Hepatocyte (in vitro differentiated cells): ENCODE data around the gene INPP4B. TPM values are rescaled to one million over a fixed set of nuclear protein-coding genes. Genes with fewer than 3 reads are reported as not detected.

Source experiments
- DNase-seq: peaks from one replicate; pipeline ENCODE4 v3.0.0-alpha.2; 2016; ENCODE audit warnings: low spot score
- H2AFZ ChIP-seq: fragments of 200-600 bp; sonication (generic); 2 replicates; pipeline ENCODE4 v1.6.0; 2016; ENCODE audit warnings: antibody characterized with exemption, mild to moderate bottlenecking
- H3K27ac ChIP-seq: fragments of 200-600 bp; sonication (generic); 2 replicates; pipeline ENCODE4 v1.5.1; 2016; ENCODE audit warnings: mild to moderate bottlenecking
- H3K27me3 ChIP-seq: fragments of 200-600 bp; sonication (generic); 2 replicates; pipeline ENCODE4 v1.6.1; 2016
- H3K36me3 ChIP-seq: fragments of 200-600 bp; sonication (generic); replicated peaks from 2 replicates; pipeline ENCODE4 v1.5.1; 2016; ENCODE audit warnings: low read depth; ENCODE audit not compliant: insufficient read depth
- H3K4me1 ChIP-seq: fragments of 200-600 bp; sonication (generic); 2 replicates; pipeline ENCODE4 v1.5.1; 2016; ENCODE audit warnings: mild to moderate bottlenecking, moderate library complexity; ENCODE audit not compliant: insufficient read depth
- H3K4me2 ChIP-seq: fragments of 200-600 bp; sonication (generic); 2 replicates; pipeline ENCODE4 v1.6.0; 2016
- H3K4me3 ChIP-seq: fragments of 200-600 bp; sonication (generic); 2 replicates; pipeline ENCODE4 v1.5.1; 2016; ENCODE audit warnings: mild to moderate bottlenecking
- H3K79me2 ChIP-seq: fragments of 200-600 bp; sonication (generic); 2 replicates; pipeline ENCODE4 v1.6.0; 2017; ENCODE audit warnings: mild to moderate bottlenecking
- H3K9me2 ChIP-seq: fragments of 200-600 bp; sonication (generic); replicated peaks from 2 replicates; pipeline ENCODE4 v1.6.0; 2017; ENCODE audit warnings: mild to moderate bottlenecking; ENCODE audit not compliant: insufficient read depth
- H3K9me3 ChIP-seq: fragments of 200-600 bp; sonication (generic); 2 replicates; pipeline ENCODE4 v1.5.1; 2016; ENCODE audit warnings: low read depth, mild to moderate bottlenecking
- H4K20me1 ChIP-seq: fragments of 200-600 bp; sonication (generic); 2 replicates; pipeline ENCODE4 v1.6.0; 2016; ENCODE audit warnings: mild to moderate bottlenecking; ENCODE audit not compliant: insufficient read depth, poor library complexity, severe bottlenecking
- CTCF ChIP-seq: fragments of 200-600 bp; sonication (generic); IDR thresholded peaks from 2 replicates; pipeline ENCODE4 v1.5.1; 2016; ENCODE audit warnings: antibody characterized with exemption, mild to moderate bottlenecking; ENCODE audit not compliant: poor library complexity
- EZH2 ChIP-seq: fragments of 200-600 bp; sonication (generic); IDR thresholded peaks from 2 replicates; pipeline ENCODE4 v1.6.1; 2016; ENCODE audit warnings: antibody characterized with exemption, mild to moderate bottlenecking, borderline replicate concordance
- EZH2phosphoT487 ChIP-seq: fragments of 200-600 bp; sonication (generic); IDR thresholded peaks from one replicate; pipeline ENCODE4 v1.6.1; 2018; ENCODE audit warnings: antibody characterized with exemption, mild to moderate bottlenecking, low read depth, moderate library complexity; ENCODE audit not compliant: unreplicated experiment, severe bottlenecking
- WGBS: methylation state at CpG from one replicate; pipeline ENCODE4 v1.1.6; 2016; ENCODE audit warnings: low lambda C conversion rate; ENCODE audit errors: missing lambda C conversion rate; 5-methylcytosine and 5-hydroxymethylcytosine counted together
- polyA plus RNA-seq: library from polyadenylated mRNA; unstranded; fragments of >200 nt; fragmentation: Nextera tagmentation; extraction: Ambion mirVana; gene quantifications from 2 replicates; pipeline ENCODE4 v1.2.1, GENCODE V29; 2016
- total RNA-seq: library from RNA; depleted of rRNA; stranded (reverse); fragments of >200 nt; gene quantifications from 2 replicates; pipeline ENCODE4 v1.2.3, GENCODE V29; 2014

The INPP4B gene
- total and polyA plus RNA-seq, 2 experiments from 2014 or later = 4.2 to 7.1 TPM

- no peak overlapping the region for H3K4me3 ChIP-seq
- H3K27ac ChIP-seq = no peak overlapping the region
- no peak overlapping the region for H3K4me2 ChIP-seq
- H4K20me1 ChIP-seq = no peaks in the 10 kb centered on the region
- no peaks in the 10 kb centered on the region for H3K79me2 ChIP-seq
- no peaks in the 10 kb centered on the region for H3K9me3 ChIP-seq
- H3K36me3 ChIP-seq = no peaks in the 10 kb centered on the region
- no peak for TF ChIP-seq EZH2phosphoT487
- TF ChIP-seq EZH2 = no peak
- no peak for TF ChIP-seq CTCF
- H3K27me3 ChIP-seq = no peaks in the 10 kb centered on the region
- no peaks in the 10 kb centered on the region for H3K4me1 ChIP-seq
- no peak overlapping the region for H2AFZ ChIP-seq
- DNase-seq = no peak
- WGBS = 85% methylated on average over 2 of the region's 2 CpGs
- H3K9me2 ChIP-seq = no peaks in the 10 kb centered on the region
Observed at GRCh38 chr4:142449771-142450373, 396.2 kb downstream of the INPP4B start.

GRCh38 chr4:142447009-142447408 lies 399.1 kb downstream of the INPP4B start:
- Histone ChIP-seq H3K9me2 (no peaks in the 10 kb centered on the region), H3K4me2 (no peak overlapping the region), H3K27ac (no peak overlapping the region), H4K20me1 (no peaks in the 10 kb centered on the region), H3K9me3 (no peaks in the 10 kb centered on the region), H3K36me3 (no peaks in the 10 kb centered on the region), H3K4me3 (no peak overlapping the region), H3K27me3 (no peaks in the 10 kb centered on the region), H2AFZ (no peak overlapping the region), H3K79me2 (no peaks in the 10 kb centered on the region), H3K4me1 (no peaks in the 10 kb centered on the region)
- DNase-seq = no peak
- TF ChIP-seq CTCF (no peak), EZH2phosphoT487 (no peak), EZH2 (no peak)
- 80% methylated on average over 3 of the region's 3 CpGs for WGBS

GRCh38 chr4:142443469-142443868 lies 402.6 kb downstream of the INPP4B start:
- no peak overlapping the region for H3K4me3 ChIP-seq
- 98% methylated on average over 5 of the region's 5 CpGs for WGBS
- TF ChIP-seq CTCF = no peak
- TF ChIP-seq EZH2 = no peak
- no peak for TF ChIP-seq EZH2phosphoT487
- H3K9me2 ChIP-seq = no peaks in the 10 kb centered on the region
- H3K36me3 ChIP-seq = no peaks in the 10 kb centered on the region
- no peak overlapping the region for H3K27ac ChIP-seq
- H3K4me2 ChIP-seq = no peak overlapping the region
- H3K9me3 ChIP-seq = no peaks in the 10 kb centered on the region
- no peak overlapping the region for H2AFZ ChIP-seq
- H4K20me1 ChIP-seq = no peaks in the 10 kb centered on the region
- no peak for DNase-seq
- no peaks in the 10 kb centered on the region for H3K4me1 ChIP-seq
- H3K79me2 ChIP-seq = no peaks in the 10 kb centered on the region
- no peaks in the 10 kb centered on the region for H3K27me3 ChIP-seq
